Skeletal muscle satellite cell (primary cell): ENCODE results near the gene PIGR.

ENCODE experiments used
- H3K27me3 ChIP-seq: 2 replicates; pipeline ENCODE4 v1.7.0; 2013; ENCODE audit warnings: low read length; ENCODE audit not compliant: control insufficient read depth, insufficient read depth
- H3K36me3 ChIP-seq: 2 replicates; pipeline ENCODE4 v1.7.0; 2013; ENCODE audit warnings: mild to moderate bottlenecking, control low read depth, low read length; ENCODE audit not compliant: insufficient read depth
- H3K4me1 ChIP-seq: 2 replicates; pipeline ENCODE4 v1.7.0; 2013; ENCODE audit warnings: low read length; ENCODE audit not compliant: control insufficient read depth, insufficient read depth
- H3K4me2 ChIP-seq: 2 replicates; pipeline ENCODE4 v1.7.0; 2013; ENCODE audit warnings: mild to moderate bottlenecking, low read length
- H3K4me3 ChIP-seq: 2 replicates; pipeline ENCODE4 v1.7.0; 2013; ENCODE audit warnings: low read length
- H3K9ac ChIP-seq: 2 replicates; pipeline ENCODE4 v1.7.0; 2013; ENCODE audit warnings: mild to moderate bottlenecking, low read depth, low read length, moderate library complexity
- H3K9me3 ChIP-seq: replicated peaks from 2 replicates; pipeline ENCODE4 v1.7.0; 2013; ENCODE audit warnings: mild to moderate bottlenecking, control low read depth, low read length

The PIGR gene

DNA sequence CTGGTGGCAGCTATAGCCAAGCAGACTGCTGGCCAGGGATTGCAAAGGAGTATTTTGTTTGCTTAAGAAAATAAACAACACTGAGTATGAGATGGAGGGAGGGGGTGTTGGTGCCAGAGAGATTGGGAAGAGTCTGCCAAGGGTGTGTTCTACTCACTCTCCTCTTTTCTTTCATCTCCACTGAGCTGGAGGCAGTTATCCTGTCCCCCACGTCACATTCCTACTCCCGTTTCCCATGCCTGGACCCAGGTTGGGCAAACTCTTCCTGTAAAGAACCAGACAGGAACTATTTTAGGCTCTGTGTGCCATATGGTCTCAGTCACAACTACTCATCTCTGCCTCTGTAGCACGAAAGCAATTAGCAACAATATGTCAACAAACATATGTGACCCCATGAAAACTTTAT, 50.4 kb downstream of the PIGR start:
- Histone ChIP-seq H3K36me3 (no peaks in the 10 kb centered on the region), H3K9ac (peak overlapping the region; percentile 11), H3K9me3 (no peaks in the 10 kb centered on the region), H3K4me1 (peaks cover 70% of the 10 kb centered on the region), H3K4me2 (peak overlapping the region; percentile 2), H3K27me3 (no peaks in the 10 kb centered on the region), H3K4me3 (no peak overlapping the region)

GRCh38 chr1:206895325-206895724, 50.9 kb downstream of the PIGR start:
- Histone ChIP-seq H3K4me3 (no peak overlapping the region), H3K9me3 (no peaks in the 10 kb centered on the region), H3K9ac (peak overlapping the region; percentile 11), H3K36me3 (no peaks in the 10 kb centered on the region), H3K4me1 (peaks cover 75% of the 10 kb centered on the region), H3K27me3 (no peaks in the 10 kb centered on the region), H3K4me2 (no peak overlapping the region)

GRCh38 chr1:206893380-206893779, 52.9 kb downstream of the PIGR start:
- Histone ChIP-seq H3K27me3 (no peaks in the 10 kb centered on the region), H3K9ac (peak overlapping the region; percentile 44), H3K4me3 (peak overlapping the region; percentile 15), H3K9me3 (no peaks in the 10 kb centered on the region), H3K4me1 (peaks cover 74% of the 10 kb centered on the region), H3K4me2 (no peak overlapping the region), H3K36me3 (no peaks in the 10 kb centered on the region)

DNA sequence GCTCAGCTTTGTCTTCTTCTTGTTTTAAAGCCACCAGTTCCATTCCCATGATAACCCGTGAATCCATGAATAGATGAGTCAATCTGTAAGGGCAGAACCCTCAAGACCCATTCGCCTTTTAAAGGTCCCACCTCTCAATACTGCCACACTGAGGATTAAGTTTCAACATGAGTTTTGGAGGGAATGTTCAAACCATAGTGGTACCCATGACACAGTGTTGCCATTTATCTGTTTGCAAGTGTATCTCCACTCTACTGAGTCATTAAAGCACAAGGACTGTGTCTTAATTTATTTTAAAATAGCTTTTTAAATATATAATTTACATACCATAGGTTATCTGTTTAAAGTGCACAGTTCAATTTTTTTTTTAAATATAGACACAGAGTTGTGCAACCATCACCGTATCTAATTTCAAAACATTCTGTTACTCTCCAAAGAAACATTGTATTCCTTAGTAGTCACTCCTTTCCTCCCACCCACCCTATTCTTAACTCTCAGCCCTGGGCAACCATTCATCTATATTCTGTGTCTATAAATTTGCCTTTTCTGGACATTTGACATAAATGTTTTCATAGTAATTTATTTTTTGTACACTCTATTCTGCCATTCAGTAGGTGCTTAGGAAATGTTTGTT, 53.8 kb downstream of the PIGR start:
- Histone ChIP-seq H3K4me2 (peak overlapping the region; percentile 34), H3K27me3 (no peaks in the 10 kb centered on the region), H3K4me1 (peaks cover 71% of the 10 kb centered on the region), H3K4me3 (peak overlapping the region; percentile 15), H3K36me3 (no peaks in the 10 kb centered on the region), H3K9me3 (no peaks in the 10 kb centered on the region), H3K9ac (peak overlapping the region; percentile 44)

DNA sequence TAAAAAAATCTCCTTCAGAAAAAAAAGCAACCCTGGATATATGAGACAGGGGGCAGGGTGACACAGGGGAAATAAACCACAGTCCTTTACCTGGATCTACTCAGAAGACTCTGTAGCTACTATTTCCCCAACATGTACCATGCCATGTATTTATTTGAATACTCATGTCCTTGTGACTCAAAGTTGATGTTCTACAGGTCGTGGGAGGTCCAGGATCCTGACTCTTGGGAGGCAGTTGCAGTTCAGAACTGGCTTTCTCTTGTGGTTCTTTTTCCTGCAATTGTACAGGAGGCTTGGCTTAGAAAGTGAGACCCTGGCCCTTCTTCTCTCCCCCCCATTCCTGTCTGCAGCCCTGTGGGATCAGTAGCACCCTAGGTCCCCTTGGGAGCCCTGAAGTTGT, 54.9 kb downstream of the PIGR start:
- peak overlapping the region; percentile 10 for H3K9ac ChIP-seq
- H3K9me3 ChIP-seq, result no peaks in the 10 kb centered on the region
- no peaks in the 10 kb centered on the region for H3K36me3 ChIP-seq
- peaks cover 64% of the 10 kb centered on the region for H3K4me1 ChIP-seq
- no peak overlapping the region for H3K4me3 ChIP-seq
- no peak overlapping the region for H3K4me2 ChIP-seq
- no peaks in the 10 kb centered on the region for H3K27me3 ChIP-seq

GRCh38 chr1:206890125-206891060, 55.9 kb downstream of the PIGR start:
- Histone ChIP-seq H3K36me3 (no peaks in the 10 kb centered on the region), H3K4me3 (peak overlapping the region; percentile 35), H3K9me3 (no peaks in the 10 kb centered on the region), H3K27me3 (no peaks in the 10 kb centered on the region), H3K9ac (peak overlapping the region; percentile 68), H3K4me1 (peaks cover 54% of the 10 kb centered on the region), H3K4me2 (peak overlapping the region; percentile 62)

DNA sequence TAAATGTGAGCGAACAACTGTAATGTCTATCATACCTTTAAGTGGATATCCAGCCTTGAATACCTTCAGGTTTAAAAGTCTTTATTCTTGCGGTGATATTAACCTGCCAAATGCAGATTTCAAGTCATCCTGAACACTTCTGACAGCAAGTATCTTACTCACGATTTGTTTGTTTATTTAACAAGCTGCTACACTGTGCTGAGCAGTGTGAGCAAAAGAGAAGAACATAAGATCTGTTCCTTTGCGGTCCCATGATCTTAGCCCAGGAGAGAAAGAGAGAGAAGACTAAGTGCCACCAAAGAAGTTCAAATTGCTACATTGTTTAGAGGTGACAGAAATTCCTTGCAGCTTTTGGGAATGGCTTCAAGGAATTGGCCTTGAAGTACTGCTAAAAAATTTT, 58.6 kb downstream of the PIGR start:
- Histone ChIP-seq H3K36me3 (no peaks in the 10 kb centered on the region), H3K9ac (no peak overlapping the region), H3K4me1 (peaks cover 38% of the 10 kb centered on the region), H3K4me2 (no peak overlapping the region), H3K4me3 (no peak overlapping the region), H3K27me3 (no peaks in the 10 kb centered on the region), H3K9me3 (no peaks in the 10 kb centered on the region)

DNA sequence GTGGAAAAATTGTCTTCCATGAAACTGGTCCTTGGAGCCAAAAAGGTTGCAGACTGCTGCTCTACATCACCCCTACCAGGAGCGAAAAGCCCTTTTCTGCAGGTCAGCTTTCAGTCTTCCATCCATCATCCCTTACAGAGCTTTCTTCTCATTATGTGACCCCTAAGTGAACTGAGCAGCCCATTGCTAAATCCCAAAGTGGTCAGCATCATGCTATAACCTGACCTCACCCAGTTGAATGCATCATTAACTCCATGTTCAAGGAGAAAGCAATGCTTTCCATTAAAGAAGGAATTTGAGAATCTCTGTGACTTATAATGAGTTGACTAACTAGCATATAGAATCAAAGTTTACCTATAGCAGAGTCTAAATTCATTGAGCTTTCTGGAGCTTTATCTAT, 59.4 kb downstream of the PIGR start:
- H3K4me1 ChIP-seq, result peaks cover 31% of the 10 kb centered on the region
- H3K4me3 ChIP-seq, result no peak overlapping the region
- no peaks in the 10 kb centered on the region for H3K9me3 ChIP-seq
- no peaks in the 10 kb centered on the region for H3K27me3 ChIP-seq
- no peak overlapping the region for H3K9ac ChIP-seq
- no peaks in the 10 kb centered on the region for H3K36me3 ChIP-seq
- H3K4me2 ChIP-seq, result no peak overlapping the region

DNA sequence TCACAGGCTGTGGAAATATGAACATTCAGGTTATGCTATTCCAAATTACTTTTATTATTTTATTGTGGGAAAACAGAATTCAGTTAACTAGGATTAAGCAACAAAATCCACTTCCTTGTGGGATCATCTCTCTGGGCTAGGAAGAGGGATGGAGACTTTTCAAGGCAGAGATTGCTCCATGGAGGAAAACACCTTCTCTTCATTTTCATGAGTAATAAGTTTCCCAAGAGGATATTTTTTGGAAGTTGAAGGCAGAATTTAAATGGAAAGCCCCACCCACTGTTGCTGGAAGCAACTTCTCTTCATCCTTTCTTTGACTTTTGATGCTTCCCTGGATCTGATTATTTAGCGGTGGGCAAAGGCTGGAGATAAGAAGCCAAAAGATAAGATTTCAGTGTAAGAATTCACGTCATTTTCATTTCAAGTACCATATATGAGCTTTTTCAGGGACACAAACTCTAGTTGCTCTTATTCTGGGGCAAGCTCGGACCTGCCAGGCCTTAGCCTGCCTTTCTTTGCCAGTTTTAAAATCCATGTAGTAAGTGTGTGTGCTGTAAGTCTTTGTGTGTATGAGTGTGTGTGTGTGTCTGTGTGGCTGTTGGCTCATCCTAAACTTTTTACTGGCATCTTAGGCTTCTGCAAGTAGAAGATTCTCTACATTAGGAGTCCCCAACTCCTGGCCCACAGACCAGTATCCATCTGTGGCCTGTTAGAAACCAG, 60.8 kb downstream of the PIGR start:
- H3K4me1 ChIP-seq, result peaks cover 17% of the 10 kb centered on the region
- H3K9me3 ChIP-seq, result no peaks in the 10 kb centered on the region
- no peaks in the 10 kb centered on the region for H3K27me3 ChIP-seq
- no peak overlapping the region for H3K4me2 ChIP-seq
- H3K36me3 ChIP-seq, result no peaks in the 10 kb centered on the region
- no peak overlapping the region for H3K4me3 ChIP-seq
- no peak overlapping the region for H3K9ac ChIP-seq

GRCh38 chr1:206883876-206884275, 62.4 kb downstream of the PIGR start:
- H3K9me3 ChIP-seq, result no peaks in the 10 kb centered on the region
- H3K4me2 ChIP-seq, result no peak overlapping the region
- peaks cover 8% of the 10 kb centered on the region for H3K4me1 ChIP-seq

GRCh38 chr1:206883160-206883559, 63.1 kb downstream of the PIGR start:
- no peak overlapping the region for H3K9ac ChIP-seq
- H3K4me2 ChIP-seq, result no peak overlapping the region
- H3K4me1 ChIP-seq, result peaks cover 8% of the 10 kb centered on the region
- H3K9me3 ChIP-seq, result peaks cover 5% of the 10 kb centered on the region
- H3K4me3 ChIP-seq, result no peak overlapping the region
- no peaks in the 10 kb centered on the region for H3K36me3 ChIP-seq
- H3K27me3 ChIP-seq, result no peaks in the 10 kb centered on the region

More at GRCh38 chr1:206883876-206884275, 62.4 kb downstream of the PIGR start:
- Histone ChIP-seq H3K36me3 (no peaks in the 10 kb centered on the region), H3K27me3 (no peaks in the 10 kb centered on the region), H3K4me3 (no peak overlapping the region), H3K9ac (no peak overlapping the region)
